PFSK-1 (cell line): ENCODE measurements around the gene THEM5.

Source experiments
- FOXP2 ChIP-seq: optimal IDR thresholded peaks from 2 replicates; pipeline ENCODE3; 2011; ENCODE audit warnings: borderline replicate concordance, control low read depth, inconsistent platforms; ENCODE audit not compliant: insufficient read depth; ENCODE audit errors: extremely low read length, extremely low read depth
- POLR2AphosphoS5 ChIP-seq: IDR thresholded peaks from 2 replicates; pipeline ENCODE4 v1.6.1; 2012; ENCODE audit warnings: low read depth, mild to moderate bottlenecking, control low read depth, low read length, moderate library complexity
- SIN3A ChIP-seq: IDR thresholded peaks from 2 replicates; pipeline ENCODE4 v1.6.1; 2012; ENCODE audit warnings: mild to moderate bottlenecking, low read length, moderate library complexity, borderline replicate concordance; ENCODE audit not compliant: insufficient read depth
- TAF1 ChIP-seq: IDR thresholded peaks from 2 replicates; pipeline ENCODE4 v1.6.1; 2012; ENCODE audit warnings: low read length, control low read depth, borderline replicate concordance; ENCODE audit not compliant: insufficient read depth
- TF ChIP-seq, protein P1 (sequence below), 2 experiments: IDR thresholded peaks; 2 replicates each; pipeline versions ENCODE4 v1.6.1 to v1.8.0; 2011 to 2012; ENCODE audit warnings: low read depth in 2 of 2, low read length in 2 of 2, control low read depth in 1 of 2, inconsistent platforms in 1 of 2, mild to moderate bottlenecking in 1 of 2, moderate library complexity in 1 of 2; ENCODE audit not compliant: insufficient read depth in 1 of 2

THEM5 gene

DNA sequence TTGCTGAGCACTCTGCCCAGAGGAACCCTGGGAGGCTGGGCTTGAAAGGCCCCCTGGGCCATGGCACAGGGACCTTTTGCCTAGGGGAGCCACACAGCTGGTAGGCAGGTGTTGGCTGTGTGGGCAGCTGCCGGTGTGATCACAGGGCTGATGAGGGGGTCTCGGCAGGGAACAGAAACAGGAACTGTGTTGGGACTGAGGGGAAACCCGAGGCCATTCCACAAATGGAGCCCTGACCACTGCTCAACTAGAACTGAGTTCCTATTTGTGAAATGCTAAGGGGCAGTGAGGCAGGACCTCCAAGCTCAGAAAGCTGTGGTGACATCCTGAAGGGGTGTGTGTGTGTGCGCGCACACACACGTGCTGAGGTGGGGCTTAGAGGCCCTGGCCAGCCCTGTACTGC is 6.4 kb upstream of the THEM5 start:
- TF ChIP-seq POLR2AphosphoS5 (no peak), SIN3A (no peak), FOXP2 (no peak), TAF1 (no peak)
- TF ChIP-seq, protein P1, sequence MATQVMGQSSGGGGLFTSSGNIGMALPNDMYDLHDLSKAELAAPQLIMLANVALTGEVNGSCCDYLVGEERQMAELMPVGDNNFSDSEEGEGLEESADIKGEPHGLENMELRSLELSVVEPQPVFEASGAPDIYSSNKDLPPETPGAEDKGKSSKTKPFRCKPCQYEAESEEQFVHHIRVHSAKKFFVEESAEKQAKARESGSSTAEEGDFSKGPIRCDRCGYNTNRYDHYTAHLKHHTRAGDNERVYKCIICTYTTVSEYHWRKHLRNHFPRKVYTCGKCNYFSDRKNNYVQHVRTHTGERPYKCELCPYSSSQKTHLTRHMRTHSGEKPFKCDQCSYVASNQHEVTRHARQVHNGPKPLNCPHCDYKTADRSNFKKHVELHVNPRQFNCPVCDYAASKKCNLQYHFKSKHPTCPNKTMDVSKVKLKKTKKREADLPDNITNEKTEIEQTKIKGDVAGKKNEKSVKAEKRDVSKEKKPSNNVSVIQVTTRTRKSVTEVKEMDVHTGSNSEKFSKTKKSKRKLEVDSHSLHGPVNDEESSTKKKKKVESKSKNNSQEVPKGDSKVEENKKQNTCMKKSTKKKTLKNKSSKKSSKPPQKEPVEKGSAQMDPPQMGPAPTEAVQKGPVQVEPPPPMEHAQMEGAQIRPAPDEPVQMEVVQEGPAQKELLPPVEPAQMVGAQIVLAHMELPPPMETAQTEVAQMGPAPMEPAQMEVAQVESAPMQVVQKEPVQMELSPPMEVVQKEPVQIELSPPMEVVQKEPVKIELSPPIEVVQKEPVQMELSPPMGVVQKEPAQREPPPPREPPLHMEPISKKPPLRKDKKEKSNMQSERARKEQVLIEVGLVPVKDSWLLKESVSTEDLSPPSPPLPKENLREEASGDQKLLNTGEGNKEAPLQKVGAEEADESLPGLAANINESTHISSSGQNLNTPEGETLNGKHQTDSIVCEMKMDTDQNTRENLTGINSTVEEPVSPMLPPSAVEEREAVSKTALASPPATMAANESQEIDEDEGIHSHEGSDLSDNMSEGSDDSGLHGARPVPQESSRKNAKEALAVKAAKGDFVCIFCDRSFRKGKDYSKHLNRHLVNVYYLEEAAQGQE (IDR thresholded peaks at IDR 0.05; ENCODE audit: insufficient read depth in 1 of 2, low read depth in 2 of 2, low read length in 2 of 2), result no peak

DNA sequence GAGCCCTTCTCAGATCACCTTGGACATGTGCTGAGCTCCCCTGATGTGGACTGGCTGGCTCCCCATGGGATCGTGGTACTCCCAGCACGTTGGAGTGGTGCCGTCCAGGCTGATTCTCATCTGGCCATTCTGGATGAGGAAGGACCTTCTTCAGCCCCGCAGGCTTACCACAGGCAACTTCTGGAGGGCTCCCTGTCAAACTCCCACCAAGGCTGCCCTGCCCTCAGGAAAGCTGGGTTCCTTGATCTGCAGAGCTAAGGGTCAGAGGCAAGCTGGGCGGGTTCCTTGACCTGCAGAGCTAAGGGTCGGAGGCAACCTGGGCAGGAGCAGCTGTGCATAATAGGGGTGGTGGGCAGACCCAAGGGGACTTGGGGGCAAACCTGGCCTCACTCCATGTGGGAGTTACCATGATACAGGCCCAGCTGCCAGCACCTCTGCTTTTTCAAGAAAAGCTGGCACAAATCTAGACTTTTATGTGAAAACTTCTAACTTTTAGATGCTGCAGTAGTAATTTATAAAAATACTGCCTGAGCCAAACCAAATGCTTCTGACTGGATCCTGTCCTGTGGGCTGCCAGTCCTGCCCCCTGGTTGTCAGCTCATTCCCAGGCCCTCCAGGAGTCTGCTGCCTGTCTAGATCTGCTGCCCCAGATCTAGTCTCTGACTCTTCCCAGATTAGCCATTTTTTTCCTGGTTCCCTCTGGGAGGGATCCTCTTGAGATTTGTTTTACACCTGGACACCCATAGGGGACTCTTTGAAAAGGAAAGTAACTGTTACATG is 5.6 kb upstream of the THEM5 start:
- TF ChIP-seq TAF1, result no peak

DNA sequence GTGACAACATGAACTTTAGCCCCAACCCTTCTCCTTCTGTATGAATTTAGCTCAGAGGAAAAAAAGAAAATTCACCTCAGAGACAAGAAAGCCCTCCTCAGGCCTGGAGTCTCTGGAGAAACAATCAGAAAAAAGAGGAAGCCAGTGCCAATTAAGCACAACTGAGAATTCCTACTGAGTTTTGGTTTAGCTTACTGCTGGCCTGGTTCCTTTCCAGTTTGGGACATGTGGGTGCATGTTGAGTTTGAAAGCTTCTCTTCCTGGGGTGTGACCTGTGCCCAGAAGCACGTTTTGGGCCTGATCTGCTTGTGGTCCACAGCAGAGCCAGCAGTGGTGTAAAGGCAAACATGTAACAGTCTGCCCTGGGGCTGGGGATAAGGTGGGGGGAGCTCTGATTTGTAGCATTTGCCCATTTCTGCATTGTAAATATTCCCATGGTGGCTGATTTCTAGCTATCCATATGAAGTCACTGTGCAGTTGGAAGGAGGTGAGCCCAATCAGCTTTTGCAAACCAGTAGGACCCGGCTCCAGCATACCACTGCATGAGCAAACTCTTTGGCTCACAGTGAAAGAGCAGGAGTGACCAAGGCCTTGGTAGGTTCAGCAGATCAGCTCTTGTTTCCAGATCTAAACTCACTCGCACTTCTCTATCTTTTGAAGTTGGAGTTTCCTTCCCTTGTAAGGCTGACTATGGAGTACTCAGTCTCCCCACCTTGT is 4.7 kb upstream of the THEM5 start:
- no peak for TF ChIP-seq FOXP2
- TF ChIP-seq TAF1, result no peak
- TF ChIP-seq POLR2AphosphoS5, result no peak

DNA sequence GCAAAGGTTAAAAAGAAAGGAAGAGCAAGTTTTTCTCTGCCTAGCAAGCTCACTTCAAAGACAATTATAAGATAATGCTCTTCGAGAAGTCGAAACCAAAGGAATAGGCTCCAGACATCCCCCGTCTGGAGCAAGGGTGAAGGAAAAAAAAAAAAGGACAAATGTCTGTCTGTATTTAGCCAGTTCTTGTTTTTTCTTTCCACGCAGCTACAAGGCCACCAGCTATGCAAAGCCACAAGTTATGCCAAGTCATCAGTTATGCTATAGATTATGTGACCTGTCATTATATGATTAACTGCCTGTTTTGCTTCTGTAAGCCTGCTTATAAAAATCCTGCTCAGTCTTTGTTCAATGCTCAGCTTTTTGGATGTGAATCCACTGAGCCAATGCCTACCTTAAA is 2.4 kb upstream of the THEM5 start:
- TF ChIP-seq POLR2AphosphoS5 (no peak), SIN3A (no peak), TAF1 (no peak), FOXP2 (no peak)
- TF ChIP-seq, protein P1 (IDR thresholded peaks at IDR 0.05; ENCODE audit: insufficient read depth in 1 of 2, low read depth in 2 of 2, low read length in 2 of 2), result no peak

DNA sequence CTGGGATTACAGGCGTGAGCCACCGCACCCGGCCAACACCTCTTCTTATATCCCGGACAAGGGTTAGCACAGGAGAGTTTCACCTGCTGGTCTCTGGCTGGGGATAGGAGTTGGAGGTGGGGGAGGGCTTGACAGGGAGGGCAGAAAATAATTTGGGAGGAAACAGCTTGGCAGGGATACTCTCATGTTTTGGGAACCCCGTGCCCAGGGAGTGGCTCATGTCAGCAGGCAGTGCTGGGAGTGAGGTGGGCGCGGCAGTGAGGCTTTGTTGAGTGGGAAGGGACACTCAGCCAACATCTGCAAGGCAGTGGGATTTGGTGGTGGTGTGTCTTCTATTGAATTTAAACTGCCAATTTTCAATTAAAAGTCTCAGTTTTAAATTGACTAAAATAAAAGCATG is 1.1 kb upstream of the THEM5 start:
- TF ChIP-seq SIN3A, result no peak

DNA sequence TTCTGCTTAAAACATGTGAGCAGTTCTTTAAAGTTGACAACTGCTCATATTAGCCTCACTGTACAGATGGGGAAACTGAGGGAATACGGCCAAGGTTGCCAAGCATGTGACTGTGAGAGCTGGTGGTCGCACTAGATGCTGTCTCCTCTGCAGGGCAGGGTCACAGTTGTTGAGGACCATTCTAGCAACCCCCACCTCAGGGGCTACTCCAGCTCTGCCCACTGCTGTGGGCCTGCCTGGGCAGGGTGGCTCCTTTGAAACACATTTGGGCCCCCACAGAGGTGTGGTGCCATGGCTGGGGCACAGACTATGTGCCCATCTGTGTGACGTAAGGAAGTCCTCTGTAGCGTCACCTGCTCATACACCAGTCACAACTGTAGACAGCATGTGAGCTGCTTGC is 779 bp downstream of the THEM5 start:
- TF ChIP-seq FOXP2 (no peak), POLR2AphosphoS5 (no peak), SIN3A (no peak), TAF1 (no peak)
- TF ChIP-seq, protein P1 (IDR thresholded peaks at IDR 0.05; ENCODE audit: insufficient read depth in 1 of 2, low read depth in 2 of 2, low read length in 2 of 2), result no peak
